RWPE1 (cell line): ENCODE results near the gene PSMD11.
"Not testable (repeated sequence)": the region's sequence is repeated elsewhere in the genome, so short reads cannot be mapped to it uniquely, and the experiment has no call there.

ENCODE experiments used
- CTCF ChIA-PET: fragments of 350-600 bp; sonication (Branson Sonifier 250); formaldehyde crosslinking; extraction: SDS; loops from one replicate; lab custom pipeline; 2021; lab: Yijun Ruan, JAX
- POLR2A ChIA-PET: fragments of 400-600 bp; formaldehyde crosslinking; extraction: SDS; loops from one replicate; lab custom pipeline; 2020; ENCODE audit warnings: antibody characterized with exemption; ENCODE audit not compliant: low non-redundant PET; lab: Yijun Ruan, JAX
- DNase-seq: peaks from one replicate; pipeline ENCODE4 v3.0.0; 2012; ENCODE audit warnings: low spot score
- H3K27ac ChIP-seq: fragments of 450-650 bp; 2 replicates; pipeline ENCODE4 v1.5.1; 2017
- CTCF ChIP-seq: fragments of 450-650 bp; conservative IDR thresholded peaks from 2 replicates; pipeline ENCODE4 v1.5.1; 2017; ENCODE audit warnings: low read depth, mild to moderate bottlenecking

The PSMD11 gene

GRCh38 chr17:32449963-32450362, 5.7 kb downstream of the PSMD11 start:
- ChIA-PET POLR2A (no interaction called here), CTCF (no interaction called here)

GRCh38 chr17:32450379-32450778, 6.1 kb downstream of the PSMD11 start:
- CTCF ChIA-PET = not testable (repeated sequence)
- POLR2A ChIA-PET = interaction anchor here (0.6 kb wide), 1 partner anchor 22 kb away, joined by 4 read pairs; no protein-coding TSS in a partner anchor

More at GRCh38 chr17:32449963-32450362, 5.7 kb downstream of the PSMD11 start:
- TF ChIP-seq CTCF = no peak
- H3K27ac ChIP-seq = no peak overlapping the region
- no peak for DNase-seq

GRCh38 chr17:32451879-32452278, 7.6 kb downstream of the PSMD11 start:
- CTCF ChIA-PET = no interaction called here
- H3K27ac ChIP-seq = no peak overlapping the region
- TF ChIP-seq CTCF = no peak
- POLR2A ChIA-PET = no interaction called here
- DNase-seq = no peak

More at GRCh38 chr17:32450379-32450778, 6.1 kb downstream of the PSMD11 start:
- DNase-seq, H3K27ac ChIP-seq: not testable (repeated sequence)

GRCh38 chr17:32452281-32452680, 8.0 kb downstream of the PSMD11 start:
- no peak for TF ChIP-seq CTCF
- DNase-seq = no peak
- POLR2A ChIA-PET = no interaction called here
- H3K27ac ChIP-seq = no peak overlapping the region
- CTCF ChIA-PET = no interaction called here

GRCh38 chr17:32453370-32453769, 9.1 kb downstream of the PSMD11 start:
- CTCF ChIA-PET = interaction anchor here (0.6 to 0.9 kb wide), 2 partner anchors 384 to 424 kb away, joined by 3 read pairs; partner anchors contain the start of gene MYO1D
- POLR2A ChIA-PET = no interaction called here
- no peak for DNase-seq
- H3K27ac ChIP-seq = no peak overlapping the region
- TF ChIP-seq CTCF = no peak

- CTCF ChIA-PET = no interaction called here
- DNase-seq = no peak
- no peak for TF ChIP-seq CTCF
- POLR2A ChIA-PET = no interaction called here
- no peak overlapping the region for H3K27ac ChIP-seq
These were observed 14.1 kb downstream of the PSMD11 start for GRCh38 chr17:32458371-32458770.

- POLR2A ChIA-PET = no interaction called here
- no peak for TF ChIP-seq CTCF
- no peak overlapping the region for H3K27ac ChIP-seq
- no peak for DNase-seq
- CTCF ChIA-PET = interaction anchor here (0.7 kb wide), 1 partner anchor 265 kb away, joined by 3 read pairs; no protein-coding TSS in a partner anchor
These were observed 15.7 kb downstream of the PSMD11 start for GRCh38 chr17:32460054-32460453.
